GM18868 (cell line): ENCODE data around the gene ADORA1.

ENCODE experiments used
- ATAC-seq: cut with Tn5 transposase; IDR thresholded peaks from one replicate; pipeline ENCODE4 v1.9.1; 2021; ENCODE audit warnings: mild to moderate bottlenecking, moderate library complexity; ENCODE audit not compliant: unreplicated experiment

The ADORA1 gene

DNA sequence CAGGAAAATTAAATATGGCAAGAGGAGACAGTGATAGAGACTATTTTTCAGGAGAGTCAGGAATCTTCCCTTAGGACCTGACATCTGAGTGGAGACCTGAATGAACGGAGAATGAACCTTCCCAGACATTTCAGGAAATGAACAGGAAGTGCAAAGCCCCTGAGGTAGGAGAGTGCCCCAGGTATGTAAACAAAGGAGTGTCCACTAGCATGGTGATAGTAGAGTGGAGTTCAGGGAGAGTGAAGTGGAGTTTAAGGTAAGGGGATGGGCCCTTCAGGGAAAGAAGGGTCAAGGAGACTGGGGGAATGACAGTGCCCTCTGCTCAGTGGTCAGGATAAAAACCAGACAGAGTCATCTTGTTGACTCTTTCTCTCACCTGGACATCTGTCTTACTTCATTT lies 28.8 kb downstream of the ADORA1 start:
- ATAC-seq = no peak

DNA sequence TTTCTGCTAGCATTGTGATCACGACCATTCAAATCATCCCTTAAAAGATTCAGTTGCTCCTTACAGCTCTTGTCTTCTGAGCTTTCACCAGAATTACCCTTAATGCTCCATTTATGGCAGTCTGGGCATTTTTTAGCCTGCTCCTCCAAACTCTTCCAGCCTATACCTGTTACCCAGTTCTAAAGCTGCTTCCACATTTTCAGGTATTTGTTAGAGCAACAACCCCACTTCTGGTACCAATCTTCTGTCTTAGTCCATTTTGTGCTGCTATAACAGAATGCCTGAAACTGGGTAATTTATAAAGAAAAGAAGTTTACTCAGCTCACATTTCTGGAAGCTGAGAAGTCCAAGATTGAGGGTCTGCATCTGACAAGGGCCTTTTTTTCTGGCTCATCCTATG lies 30.9 kb downstream of the ADORA1 start:
- ATAC-seq = no peak

- no peak for ATAC-seq
These were observed 31.6 kb downstream of the ADORA1 start for GRCh38 chr1:203158960-203159665.

DNA sequence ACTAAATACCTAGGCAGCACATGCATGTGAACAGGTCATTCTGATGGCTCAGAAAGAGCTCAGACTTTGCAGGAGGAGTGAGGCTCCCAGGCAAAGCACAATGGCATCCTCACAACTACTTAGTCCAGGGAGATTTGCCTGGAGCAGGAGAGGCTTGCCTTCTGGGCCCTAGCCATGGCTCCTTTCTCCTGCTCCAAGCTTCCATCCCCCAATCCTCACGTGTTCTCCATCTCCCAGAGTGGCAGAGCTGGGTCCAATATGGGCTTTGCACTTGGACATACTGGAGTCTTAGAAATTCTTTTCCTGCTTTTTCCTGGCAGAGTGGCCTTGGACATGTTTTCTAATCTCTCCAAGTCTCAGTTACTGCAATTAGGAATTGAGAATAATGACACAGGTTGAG lies 32.3 kb downstream of the ADORA1 start:
- ATAC-seq = no peak

GRCh38 chr1:203161175-203161574 lies 33.6 kb downstream of the ADORA1 start:
- ATAC-seq = no peak

DNA sequence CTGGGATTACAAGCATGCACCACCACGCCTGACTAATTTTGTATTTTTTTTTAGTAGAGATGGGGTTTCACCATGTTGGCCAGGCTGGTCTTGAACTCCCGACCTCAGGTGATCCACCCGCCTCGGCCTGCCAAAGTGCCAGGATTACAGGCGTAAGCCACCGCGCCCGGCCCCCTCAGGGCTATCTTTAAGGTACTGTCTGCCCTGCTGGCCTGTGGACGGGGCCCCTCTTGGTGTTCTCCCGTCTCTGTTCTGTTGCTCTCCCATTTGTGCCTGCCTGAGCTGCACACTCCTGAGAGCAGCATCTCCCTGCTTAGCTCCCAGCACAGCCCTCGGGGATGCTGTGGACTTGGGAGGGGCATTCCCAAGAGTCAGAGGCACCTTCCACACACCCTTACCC lies 34.2 kb downstream of the ADORA1 start:
- ATAC-seq = no peak

GRCh38 chr1:203162403-203162802 lies 34.9 kb downstream of the ADORA1 start:
- ATAC-seq = no peak

DNA sequence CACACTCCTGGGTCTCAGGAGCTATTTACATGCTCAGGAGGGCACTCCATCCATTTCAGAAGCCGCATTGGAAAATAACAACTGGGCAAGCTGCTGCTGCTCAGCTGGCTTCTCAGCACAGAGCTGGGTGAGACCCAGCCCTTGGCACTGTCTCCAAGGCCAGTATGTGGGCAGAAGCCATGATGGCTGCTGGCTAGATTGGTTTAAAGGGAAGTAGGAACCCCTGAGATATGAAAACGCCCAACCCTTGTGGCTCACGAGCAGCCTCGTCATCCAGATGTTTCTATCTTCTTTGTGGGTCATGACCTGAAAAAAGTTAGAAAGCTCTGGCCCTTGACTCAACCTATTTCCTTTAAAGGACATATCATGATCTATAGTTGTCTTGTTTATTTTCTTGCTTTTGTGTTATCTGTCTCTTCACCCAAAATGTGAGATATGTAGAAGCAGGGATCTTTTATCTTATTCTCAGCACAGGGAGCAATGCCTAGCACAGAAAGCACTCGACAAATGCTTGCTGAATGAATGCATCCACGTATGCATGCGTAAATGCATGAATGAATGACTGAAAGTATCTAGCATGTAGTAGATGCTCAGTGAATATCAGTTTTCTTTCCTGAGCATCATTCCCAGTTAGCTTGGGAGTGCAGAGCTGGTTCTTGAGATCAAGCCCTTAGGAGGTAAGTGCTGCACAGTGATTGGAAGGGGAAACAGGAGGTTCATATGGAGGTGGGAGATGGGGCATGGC lies 36.5 kb downstream of the ADORA1 start:
- ATAC-seq = no peak

DNA sequence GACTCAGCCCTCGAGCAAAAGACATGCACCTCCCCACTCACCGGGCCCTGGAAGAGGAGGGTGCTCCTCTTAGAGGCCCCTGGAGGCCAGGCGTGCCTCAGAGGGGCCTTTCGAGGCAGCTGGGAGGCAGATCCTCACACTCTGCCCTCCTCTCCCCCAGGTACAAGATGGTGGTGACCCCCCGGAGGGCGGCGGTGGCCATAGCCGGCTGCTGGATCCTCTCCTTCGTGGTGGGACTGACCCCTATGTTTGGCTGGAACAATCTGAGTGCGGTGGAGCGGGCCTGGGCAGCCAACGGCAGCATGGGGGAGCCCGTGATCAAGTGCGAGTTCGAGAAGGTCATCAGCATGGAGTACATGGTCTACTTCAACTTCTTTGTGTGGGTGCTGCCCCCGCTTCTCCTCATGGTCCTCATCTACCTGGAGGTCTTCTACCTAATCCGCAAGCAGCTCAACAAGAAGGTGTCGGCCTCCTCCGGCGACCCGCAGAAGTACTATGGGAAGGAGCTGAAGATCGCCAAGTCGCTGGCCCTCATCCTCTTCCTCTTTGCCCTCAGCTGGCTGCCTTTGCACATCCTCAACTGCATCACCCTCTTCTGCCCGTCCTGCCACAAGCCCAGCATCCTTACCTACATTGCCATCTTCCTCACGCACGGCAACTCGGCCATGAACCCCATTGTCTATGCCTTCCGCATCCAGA lies 37.7 kb downstream of the ADORA1 start:
- ATAC-seq = no peak

GRCh38 chr1:203165800-203166161 lies 38.3 kb downstream of the ADORA1 start:
- ATAC-seq = no peak

- ATAC-seq = no peak
These were observed 38.8 kb downstream of the ADORA1 start for GRCh38 chr1:203166192-203166940.

GRCh38 chr1:203167026-203167912 lies 39.7 kb downstream of the ADORA1 start:
- no peak for ATAC-seq

- no peak for ATAC-seq
These were observed 40.3 kb downstream of the ADORA1 start for GRCh38 chr1:203167913-203168200.

DNA sequence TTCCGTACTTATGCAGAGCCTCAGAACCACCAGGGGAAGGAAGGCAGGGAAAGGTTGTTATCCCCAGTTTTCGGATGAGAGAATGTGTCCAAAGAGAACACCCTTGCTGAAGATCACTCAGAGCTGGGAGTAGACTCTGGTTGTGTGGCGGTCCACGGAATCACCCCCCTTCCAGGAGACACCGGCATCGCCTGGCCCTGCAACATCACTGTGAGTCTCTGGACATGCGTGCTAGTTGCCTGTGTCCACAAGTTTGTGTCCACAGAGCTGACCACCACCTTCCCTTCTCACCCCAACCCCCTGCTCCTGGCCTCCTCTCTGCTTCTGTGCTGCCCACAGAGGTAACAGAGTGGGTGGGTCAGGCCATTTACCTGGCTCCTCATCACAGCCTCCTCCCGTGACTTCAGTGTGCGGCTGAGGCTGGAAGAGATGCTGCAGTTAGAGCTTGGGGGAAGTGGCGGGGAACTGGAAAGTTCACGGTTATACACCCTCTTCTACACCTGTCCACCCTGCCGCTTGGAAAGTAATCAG lies 40.8 kb downstream of the ADORA1 start:
- ATAC-seq = no peak

- ATAC-seq = no peak
These were observed 41.5 kb downstream of the ADORA1 start for GRCh38 chr1:203168991-203169390.

DNA sequence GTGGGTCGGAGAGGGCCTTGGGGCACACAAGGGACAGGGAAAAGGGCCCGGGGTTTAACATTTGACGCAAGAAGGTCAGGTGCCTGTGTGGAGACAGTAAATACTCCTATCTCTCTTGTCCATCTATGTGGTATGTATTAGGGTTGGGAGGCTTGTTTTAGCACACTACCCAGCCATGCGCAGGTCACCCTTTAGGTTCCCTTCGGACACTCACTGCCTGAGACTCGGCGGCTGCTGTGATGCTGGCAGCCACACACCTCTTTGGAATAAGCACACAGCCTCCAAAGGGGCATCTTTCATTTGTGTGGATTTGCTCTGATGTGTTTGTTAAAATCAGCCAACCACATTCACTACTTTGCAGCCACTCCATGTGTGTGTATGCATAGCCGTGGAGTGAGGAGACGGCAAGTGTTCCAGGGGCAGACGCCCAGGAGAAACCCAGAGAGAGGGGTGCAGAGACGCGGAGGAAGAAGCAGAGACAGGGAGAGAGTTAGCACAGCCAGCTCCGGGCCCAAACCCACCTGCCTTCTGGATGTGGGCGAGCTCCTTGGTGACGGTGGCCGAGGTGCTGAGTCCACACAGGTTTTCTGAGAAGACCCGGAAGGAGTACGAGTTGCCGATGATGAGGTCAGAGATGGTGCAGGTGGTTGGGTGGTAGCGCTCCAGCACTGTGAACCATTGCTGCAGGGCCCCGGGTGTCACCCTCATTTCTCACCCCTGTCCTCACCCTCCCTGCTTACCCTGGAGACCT lies 42.4 kb downstream of the ADORA1 start:
- ATAC-seq = no peak

- no peak for ATAC-seq
These were observed 43.3 kb downstream of the ADORA1 start for GRCh38 chr1:203170625-203171330.

DNA sequence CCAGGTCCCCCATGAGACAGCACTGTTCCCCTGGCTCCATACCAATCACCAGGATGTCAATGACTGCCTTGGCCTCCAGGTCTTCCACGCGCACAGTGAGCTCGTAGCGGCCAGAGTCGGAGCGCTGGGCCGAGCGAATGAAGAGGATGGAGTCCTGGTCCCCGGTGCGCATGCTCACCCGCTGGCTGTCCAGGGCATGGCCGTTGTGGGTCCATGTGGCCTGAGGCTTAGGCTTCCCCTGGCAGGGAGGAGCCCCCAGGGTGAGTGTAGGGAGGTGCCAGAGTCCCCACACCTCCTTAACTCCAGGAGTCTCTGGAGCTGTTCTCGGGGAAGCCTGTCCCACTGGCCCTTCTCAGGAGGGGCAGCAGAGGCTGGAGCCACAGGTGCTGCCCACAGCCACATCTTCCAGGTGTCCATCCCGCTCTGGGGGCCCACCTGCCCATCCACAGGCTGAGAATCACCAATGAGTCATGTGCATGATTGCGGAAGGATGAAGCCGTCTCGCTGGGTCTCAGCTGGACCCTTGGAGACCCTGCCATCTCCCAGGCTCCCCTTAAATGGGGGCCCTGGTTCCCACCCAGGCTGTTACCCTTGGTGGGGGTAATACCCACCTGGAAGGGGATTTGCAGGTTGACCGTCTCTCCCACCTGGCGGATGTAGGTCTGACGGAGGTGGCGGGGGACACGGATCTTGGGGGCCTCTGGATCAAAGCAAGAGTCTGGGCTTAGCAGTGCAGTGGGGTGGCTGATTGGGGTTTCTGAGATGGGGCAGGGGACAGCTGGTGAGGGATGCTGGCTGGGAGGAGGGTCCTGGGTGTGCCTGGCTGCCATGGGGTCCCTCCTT lies 44.0 kb downstream of the ADORA1 start:
- ATAC-seq = no peak
